GM21723 (cell line): ENCODE data around the gene CNGA2.

Experiments used
- ATAC-seq: cut with Tn5 transposase; IDR thresholded peaks from one replicate; pipeline ENCODE4 v1.9.1; 2021; ENCODE audit warnings: mild to moderate bottlenecking, moderate library complexity; ENCODE audit not compliant: unreplicated experiment

Gene CNGA2

DNA sequence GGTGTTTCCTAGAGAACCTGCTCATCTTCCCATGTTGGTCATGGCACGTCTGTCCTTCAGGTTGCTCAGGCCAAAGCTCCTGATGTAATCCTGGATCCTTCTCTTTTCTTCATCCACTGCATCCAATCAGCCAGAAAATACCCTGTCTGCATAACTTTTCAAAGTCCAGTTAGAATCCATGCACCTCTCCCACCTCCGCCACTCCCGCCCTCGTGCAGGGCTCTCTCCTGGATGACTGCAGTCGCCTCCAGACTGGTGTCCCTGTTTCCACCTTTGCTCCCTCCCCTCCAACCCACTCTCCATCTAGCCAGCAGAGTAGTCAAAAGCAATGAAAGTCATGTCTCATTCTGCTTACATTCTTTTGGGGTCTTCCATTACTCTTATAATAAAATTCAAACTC is 16.0 kb downstream of the CNGA2 start:
- no peak for ATAC-seq

DNA sequence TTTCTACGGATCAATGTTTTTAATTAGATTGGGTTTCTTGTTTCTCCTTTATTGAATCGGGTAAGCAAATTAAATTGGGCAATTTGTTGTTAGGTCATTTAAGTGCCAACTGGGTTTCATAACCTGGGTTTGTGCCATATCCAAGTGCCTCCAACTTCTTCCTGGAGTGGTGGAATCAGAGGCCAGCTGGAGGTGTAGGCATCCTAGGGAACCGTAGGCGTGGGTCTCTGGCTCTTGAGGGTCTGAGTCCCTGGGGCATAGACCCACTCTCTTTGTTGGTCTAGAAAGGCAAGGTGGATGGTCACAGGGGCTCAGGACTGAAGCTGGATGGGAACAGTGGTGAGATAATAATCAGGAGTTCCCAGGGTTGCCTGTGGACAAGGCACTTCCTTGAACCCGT is 18.3 kb downstream of the CNGA2 start:
- no peak for ATAC-seq

DNA sequence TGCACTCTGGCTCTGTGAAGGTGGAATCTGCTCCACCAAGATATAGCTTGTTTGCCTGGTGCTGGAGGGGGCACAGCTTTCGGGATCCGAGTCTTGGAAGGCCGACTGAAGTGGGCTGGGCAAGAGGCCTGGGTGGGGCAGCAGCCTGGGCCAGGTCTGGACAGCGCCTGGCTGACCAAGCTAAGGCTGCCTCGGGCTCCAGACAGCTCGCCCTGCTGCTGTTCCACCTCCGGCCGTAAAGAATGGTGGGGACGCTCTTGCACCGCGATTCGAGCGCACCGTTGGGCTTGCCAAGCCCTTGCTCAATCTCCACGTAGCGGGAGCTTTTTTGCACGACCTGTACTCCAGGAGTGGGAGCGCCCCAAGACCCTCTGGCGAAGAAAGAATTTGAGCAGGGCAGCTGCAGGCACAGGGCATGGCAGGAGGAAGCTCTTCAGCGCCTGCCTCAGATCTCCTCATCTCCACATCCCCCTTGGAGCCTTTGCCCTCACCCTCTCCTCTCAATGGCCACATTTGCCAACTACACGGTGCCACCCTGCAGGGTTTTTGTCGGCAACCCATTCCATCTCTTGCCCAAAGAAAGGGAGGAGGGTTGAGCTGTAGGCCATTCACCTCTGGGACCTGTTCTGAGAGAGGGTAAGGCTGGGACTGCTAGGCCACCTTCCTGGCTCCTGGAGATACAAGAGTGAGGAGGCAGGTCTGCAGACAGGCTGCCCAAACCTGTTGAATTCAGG is 18.9 kb downstream of the CNGA2 start:
- ATAC-seq: peak; percentile 85

DNA sequence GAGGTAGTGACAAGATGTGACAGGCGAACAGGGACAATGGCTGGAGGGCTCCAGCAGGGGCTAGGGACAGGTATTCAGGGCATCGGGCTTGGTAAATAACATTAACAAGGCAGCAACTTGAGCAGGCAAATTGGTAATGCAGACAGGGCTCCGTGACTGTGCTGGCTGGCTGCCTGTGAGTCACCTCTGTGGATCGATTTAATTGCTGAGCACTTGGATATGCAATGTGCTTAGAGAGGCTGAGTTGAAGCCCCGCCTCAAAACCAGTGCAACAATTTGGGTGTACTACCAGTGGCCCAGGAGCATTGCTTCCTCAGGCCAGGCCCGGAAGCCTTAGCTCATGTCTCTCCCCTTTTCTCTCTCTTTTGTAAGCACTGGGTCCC is 19.5 kb downstream of the CNGA2 start:
- ATAC-seq: no peak

DNA sequence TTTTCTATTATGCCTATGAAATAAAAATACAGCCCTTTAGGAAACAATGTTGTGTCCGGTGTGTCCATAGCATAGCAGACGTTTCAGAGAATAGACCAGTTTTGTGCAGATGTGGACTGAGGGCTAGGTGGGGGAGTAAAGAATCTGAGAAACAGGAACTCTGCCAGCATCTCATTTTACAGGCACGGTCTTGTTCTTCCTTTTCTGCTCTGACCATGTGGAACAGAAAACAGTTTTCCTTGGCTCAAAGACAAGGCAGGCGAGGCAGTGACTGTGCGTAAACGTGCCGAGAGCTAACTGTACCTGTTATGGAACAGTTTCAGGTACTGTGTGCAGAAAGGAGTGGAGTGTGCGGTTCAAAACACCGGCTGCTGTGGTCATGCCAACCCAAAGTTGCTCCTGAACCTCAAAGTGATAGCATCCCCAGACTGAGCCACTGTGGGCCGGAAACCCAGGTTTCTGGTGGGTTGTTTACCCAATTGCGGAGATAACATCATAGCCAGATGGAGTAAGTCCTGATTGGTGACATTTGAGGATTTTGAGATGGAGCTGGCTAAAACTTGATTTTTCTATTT is 20.2 kb downstream of the CNGA2 start:
- ATAC-seq: no peak

DNA sequence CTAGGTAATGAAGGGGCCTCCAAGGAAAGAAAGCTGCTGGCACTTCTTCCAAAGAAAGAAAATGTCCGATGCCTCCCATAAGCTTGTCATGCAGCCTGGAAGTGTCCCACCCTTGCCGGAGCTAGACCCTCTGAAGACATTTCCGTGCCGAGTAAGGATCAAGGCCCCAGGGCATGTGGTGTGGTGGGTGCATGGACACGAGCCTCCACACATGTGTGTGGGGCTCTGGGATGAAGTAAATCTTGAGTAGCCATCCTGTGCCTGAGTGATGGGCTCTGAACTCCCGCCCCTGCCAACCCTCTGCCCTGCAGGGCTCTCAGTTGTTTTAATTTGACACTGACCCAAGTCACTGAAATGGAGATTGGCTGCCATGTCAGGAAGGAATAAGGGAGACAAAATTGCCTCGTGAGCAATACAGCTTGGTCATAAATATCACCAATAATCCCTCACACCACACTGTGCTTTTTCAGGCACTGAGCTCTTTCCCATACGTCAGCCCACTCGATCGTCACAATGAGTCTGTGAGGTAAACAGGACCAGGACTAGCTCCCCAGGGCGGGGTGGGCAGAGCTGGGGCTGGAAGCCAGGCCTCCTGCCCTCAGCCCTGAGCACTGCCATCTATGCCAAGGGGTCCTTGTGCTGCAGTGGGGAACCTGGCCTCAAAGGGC is 24.6 kb downstream of the CNGA2 start:
- no peak for ATAC-seq

DNA sequence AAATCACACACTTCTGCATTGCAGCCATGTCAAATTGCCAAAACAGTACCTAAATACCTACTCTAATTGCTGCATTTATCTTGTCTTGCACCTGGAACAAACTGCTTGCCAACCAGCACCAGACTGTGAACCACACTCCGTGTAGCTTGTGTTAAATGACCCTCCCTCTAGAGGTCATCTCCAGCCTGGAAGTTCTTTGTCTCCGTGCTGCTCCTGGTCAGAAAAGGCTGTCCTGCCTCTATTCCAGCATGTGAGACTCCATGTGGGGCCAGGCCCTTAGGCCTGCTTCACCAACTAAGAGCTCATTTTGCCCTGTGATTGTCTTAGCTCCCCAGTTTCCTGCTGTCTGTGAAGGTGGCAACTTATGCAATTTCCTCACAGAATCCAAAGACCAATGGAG is 28.3 kb downstream of the CNGA2 start:
- no peak for ATAC-seq

DNA sequence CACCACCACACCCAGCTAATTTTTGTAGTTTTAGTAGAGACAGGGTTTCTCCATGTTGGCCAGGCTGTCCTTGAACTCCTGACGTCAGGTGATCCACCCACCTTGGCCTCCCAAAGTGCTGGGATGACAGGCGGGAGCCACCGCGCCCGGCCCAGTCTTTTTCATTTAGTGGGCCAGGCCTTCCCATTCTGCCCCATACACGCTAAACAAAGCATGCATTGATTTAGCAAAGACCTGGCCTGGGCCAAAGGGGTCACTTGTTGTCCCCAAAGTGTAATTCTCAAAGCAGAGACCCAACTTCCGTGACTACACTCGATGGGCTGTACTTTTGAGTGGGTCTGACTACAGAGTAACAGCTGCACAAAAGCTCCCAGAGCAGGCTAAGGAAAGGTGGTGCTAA is 29.2 kb downstream of the CNGA2 start:
- no peak for ATAC-seq

DNA sequence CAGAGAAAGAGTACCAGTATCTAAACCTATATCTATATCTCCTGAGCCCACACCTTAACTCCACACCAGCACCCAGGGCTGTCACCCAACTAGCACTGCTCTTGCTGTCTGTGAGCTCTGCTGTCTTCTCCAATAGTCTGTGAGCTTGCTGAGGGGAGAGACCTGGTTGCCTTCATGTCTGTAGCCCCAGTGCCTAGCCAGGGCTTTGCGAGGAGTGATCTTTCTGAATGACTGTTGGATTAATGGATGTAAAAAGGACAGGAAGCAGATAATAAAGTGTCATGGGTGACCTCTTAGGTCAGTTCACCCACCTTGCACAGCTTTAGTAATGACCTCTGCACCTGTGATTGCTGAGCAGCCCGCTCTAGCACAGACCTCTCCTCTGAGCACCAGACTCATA is 30.5 kb downstream of the CNGA2 start:
- no peak for ATAC-seq

DNA sequence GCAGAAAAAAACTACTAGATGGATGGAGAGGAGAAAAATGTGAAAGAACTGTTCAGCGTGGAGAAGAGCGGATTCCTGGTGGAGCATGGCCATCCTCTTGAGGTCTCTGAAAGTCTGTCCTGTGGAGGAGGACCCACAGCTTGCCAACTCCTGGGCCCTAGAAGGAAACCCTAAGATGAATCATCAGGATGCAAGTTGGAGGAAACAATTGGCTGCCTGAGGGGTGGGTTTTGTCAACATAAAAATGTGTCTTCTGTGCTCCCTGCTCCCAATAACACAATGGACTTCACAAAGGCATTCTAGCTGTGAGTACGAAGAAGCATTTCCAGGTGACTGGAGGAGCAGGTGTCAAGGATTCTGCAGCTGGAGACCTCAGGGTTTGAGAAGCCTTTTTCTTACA is 37.2 kb downstream of the CNGA2 start:
- ATAC-seq: no peak

DNA sequence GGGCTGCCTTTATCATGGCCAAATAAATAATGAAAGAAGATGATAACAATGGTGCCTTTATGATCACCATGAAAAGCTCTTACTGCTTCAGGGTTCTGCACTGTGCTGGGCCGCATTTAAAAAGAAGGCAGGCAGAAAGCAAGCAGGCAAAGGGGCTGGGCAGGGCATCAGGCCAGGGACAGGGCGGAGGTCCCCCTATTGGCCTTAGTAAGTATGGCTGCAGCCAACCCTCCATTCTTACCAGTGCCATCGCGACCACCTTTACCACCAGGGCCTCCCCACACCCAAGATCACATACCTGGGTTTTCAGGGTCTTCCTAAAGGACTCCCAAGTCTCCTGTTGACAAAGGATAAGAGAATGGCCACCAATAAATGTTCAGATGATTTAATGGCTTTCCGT is 38.9 kb downstream of the CNGA2 start:
- ATAC-seq: no peak

DNA sequence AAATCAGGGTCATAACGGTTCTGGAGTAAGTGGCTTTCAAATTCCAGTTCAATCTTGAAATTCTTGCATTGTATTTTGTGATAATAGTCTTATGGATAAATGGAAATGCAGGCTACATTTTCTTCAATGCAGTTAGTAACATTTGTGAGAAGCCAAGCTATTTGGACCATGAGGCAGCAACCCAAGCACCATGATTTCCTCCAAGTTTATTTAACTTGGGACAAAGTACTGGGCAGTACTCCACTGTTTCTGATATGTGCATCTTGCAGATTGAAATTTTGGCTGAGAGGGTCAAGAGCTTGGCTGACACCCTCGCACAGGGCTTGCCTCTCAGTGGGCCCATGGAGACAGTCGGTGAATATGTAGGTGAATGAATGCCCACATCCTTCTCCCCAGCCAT is 39.9 kb downstream of the CNGA2 start:
- ATAC-seq: no peak

DNA sequence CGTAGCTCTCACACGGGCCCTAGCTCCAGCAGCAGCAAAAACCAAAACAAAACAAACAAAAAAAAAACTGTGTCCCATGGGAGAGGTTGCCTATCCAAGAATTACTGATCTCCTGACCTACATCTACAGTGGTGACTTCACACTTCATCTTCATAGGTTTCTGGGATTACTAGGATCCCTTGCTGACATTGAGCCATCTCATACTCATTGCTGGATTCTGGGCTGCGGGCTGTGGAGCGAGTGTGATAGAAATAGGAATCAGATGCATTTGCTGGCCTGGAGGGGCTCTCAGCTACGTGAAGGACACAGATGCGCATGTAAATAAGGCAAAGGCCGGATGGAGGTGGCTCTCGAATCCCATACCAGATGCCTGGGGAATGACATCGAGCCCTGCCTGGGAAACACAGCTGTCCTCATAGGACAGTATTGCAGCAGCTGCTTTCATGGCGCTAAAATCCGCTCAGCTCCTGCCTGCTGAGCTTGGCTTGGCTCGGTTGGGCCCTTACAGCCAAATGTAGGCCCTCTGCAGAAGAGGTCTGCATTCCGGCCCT is 41.7 kb downstream of the CNGA2 start:
- no peak for ATAC-seq

DNA sequence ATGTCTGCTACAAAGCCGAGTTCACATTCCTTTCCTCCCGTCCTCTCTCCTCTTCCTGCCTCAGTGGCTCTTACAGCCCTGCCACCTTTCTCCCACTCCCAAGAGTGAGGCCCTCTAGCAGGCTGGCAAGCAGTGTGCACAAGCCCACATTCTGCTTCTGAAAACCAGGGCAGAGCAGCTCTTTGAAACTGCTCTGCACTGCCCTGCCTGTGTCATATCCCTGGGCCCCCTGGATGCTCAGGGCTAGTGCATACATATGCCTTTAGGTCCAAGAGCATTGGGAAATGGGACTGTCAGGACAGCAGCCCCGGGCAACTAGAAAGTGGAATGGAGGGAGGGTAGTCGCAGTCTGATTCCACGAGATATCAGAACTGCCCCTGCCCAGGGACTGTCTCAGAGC is 42.4 kb downstream of the CNGA2 start:
- ATAC-seq: no peak

DNA sequence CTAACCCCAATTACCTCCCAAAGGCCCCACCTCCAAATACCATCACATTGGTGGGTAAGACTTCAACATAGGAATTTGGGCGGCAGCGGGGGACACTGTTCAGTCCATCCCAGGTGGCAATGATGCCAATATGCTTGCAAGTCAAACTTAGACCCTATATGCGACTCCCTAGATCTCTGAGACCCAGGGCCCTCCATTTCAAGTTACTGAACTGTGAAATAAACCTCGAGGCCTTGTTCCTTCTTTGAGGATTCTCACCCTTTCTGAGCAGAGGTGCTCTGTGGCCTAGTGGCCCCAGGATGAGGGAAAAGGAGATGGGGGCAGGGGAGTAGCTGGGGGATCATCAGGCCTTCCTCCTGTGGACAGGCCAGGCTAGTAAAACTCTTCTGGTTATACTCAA is 44.7 kb downstream of the CNGA2 start:
- ATAC-seq: no peak

DNA sequence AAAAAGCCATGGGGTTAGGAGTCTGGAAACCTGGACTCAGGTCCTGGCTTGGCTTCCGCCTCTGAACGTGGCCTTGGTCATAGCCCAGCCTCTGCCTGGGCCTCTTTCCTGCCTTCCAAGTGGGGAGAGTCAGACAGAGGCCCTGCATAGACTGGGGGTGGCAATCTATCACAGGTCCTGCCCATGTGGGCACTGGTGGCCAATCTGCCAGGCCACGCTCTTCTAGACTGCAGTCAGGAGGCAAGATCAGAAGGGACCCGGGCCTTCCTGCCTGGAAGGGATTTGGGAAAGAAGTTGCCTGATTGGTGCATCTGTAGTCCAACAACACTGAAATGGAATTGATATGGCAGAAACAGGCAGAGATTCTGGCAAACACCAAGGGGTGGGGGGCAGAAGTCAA is 46.1 kb downstream of the CNGA2 start:
- ATAC-seq: no peak

DNA sequence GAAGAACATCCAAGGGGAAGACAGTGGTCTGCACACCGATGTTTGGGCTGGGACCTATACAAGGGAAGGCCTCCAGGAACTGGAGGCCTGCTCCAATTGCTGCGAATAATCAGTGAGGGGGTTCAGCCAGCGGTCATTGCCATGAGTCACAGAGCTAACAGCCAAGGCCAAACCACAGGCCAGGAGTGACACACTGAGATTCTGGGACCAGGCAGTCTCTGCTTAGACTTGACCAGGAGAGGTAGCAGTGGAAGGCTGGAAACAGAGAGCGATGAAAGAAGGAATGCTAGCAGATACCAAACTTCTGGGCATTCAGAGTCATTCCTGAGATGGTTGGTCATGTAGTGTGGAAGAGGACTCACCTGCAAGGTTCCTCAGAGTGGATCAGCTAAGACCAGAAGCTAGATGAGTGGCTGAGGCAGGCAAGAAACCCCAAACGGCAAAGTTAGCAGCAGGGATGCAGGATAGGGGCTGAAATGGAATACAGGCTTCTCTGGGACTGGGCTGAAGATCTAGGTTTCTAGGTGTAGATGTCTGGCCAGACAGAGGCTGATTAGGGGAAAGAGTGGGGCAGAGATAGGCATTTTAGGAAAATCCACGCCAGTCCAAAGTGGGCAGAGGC is 54.7 kb downstream of the CNGA2 start:
- ATAC-seq: no peak

DNA sequence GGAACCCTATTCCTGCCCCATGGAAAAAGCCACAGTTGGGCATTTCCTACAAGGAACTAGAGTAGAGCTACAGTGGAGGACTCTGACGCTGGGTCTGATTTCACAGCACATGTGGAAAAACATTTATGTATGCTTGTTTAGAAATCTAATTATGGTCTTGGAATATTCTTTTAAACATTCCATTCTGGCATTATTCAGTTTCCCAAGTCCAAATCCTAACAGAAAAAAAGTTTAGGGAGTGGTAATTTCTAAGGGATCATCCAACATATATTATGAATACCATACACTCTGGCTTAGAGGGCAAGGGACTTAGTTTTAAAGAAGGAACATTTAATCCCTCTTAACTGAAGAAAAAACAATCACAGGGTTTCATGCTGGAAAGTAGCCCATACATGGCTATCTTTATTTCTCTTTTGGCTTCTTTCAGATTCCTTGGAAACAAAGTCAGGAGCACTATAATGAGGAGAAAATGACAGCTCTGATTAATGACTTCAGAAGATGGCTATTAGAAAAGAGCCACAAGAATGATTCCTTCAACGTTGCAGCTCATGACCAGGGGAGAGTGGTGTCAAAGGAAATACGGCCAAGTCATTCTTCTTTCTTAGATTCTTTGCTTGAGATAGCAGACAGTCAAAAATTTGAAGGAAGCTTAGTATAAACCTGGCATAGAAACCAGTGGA is 56.1 kb downstream of the CNGA2 start:
- ATAC-seq: no peak

DNA sequence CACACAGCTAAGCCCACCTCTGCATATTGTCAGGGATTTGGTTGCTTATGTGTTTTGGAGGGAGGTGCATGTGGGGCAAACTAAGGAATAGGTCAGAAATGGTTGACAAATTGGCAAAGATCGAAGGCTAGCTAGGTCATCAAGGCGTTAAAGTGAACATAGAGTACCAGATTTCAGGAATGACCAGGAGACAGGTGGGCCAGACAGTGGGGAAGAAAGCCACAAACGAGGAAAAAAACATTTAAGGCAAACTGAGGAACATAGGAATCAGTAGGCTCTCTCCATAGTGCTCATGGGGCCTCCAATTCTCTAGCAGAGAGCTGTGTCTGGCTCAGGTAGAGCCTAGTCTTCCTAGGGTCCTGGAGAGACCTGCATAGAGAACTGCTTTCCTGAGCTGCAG is 57.4 kb downstream of the CNGA2 start:
- ATAC-seq: no peak

DNA sequence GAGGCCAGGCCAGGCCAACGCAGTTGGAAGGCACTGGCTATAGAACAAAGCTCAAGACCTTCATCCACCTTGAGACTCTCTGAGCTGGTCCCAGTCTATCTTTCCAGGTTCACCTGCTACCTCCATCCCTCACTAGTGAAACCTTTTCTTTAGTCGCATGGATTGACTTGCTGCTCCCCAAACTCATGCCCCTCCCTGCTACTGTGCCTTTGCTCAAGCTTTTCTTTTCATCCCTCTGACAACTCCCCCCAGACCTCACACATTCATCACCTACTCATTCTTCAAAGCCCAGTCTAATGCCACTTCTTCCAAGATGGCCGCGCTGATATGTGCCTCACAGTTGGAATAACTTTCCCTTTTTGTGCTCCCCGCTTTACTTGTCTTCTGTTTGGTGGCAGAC is 58.0 kb downstream of the CNGA2 start:
- no peak for ATAC-seq

DNA sequence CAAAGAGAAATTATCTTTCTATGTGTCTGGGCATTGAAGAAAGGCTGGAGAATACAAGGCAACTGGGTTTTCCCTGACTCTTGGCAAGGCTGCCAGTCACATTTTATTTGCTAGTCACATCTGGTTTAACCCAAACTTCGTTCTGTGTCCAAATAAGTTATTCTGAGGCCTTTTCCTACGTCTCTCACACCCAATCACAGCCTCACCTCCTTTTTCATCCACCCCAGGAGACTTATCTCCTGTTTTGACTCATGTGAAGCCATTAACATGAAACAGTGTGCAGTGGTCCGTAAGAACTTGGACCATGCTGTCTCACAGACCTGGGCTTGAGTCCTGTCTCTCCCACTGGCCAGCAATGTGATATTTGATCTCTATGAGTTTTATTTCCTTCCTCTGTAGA is 59.3 kb downstream of the CNGA2 start:
- ATAC-seq: no peak
